Gastrocnemius medialis (tissue), 4 donors: Measurements from ENCODE around the gene WDFY4.

Source experiments
- POLR2A ChIP-seq, 2 donors: fragments of 450-650 bp; IDR thresholded peaks; one replicate each; pipeline ENCODE4 v1.6.1; 2017; ENCODE audit warnings: antibody characterized with exemption in 2 of 2, mild to moderate bottlenecking in 2 of 2, moderate library complexity in 2 of 2
- TF ChIP-seq, protein P1 (sequence below), 5 experiments: fragments of 450-650 bp in 3 of 5; fragments of 200-600 bp in 2 of 5; sonication (generic) in 2 of 5; IDR thresholded peaks in 4 of 5; conservative IDR thresholded peaks in 1 of 5; 1 replicate in 4 of 5; 2 replicates in 1 of 5; pipeline ENCODE4 v1.5.1; 2016 to 2019; ENCODE audit warnings: antibody characterized with exemption in 5 of 5, mild to moderate bottlenecking in 3 of 5, moderate library complexity in 3 of 5

DNA sequence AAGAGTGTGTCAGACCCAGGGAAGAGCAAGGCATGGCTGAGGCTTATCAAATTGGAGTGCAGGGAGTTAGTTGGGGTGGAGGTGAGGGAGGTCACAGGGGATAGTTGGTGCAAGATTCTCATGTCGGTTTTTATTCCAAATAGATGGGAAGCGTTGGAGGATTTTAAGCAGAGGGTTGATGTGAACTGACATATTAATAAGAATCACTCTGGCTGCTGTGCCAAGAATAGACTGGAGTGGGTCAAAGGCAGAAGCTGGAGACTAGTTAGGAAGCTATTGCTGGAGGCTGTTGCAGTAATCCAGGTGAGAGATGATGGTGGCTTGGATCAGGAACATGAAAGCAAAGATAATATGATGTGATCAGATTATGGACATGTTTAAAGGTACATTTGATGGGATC is 218.5 kb downstream of the WDFY4 start:
- TF ChIP-seq, protein P1, sequence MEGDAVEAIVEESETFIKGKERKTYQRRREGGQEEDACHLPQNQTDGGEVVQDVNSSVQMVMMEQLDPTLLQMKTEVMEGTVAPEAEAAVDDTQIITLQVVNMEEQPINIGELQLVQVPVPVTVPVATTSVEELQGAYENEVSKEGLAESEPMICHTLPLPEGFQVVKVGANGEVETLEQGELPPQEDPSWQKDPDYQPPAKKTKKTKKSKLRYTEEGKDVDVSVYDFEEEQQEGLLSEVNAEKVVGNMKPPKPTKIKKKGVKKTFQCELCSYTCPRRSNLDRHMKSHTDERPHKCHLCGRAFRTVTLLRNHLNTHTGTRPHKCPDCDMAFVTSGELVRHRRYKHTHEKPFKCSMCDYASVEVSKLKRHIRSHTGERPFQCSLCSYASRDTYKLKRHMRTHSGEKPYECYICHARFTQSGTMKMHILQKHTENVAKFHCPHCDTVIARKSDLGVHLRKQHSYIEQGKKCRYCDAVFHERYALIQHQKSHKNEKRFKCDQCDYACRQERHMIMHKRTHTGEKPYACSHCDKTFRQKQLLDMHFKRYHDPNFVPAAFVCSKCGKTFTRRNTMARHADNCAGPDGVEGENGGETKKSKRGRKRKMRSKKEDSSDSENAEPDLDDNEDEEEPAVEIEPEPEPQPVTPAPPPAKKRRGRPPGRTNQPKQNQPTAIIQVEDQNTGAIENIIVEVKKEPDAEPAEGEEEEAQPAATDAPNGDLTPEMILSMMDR (IDR thresholded peaks at IDR 0.05 in 4 of 5, conservative IDR thresholded peaks at IDR 0.05 in 1 of 5) = no peak
- no peak for TF ChIP-seq POLR2A (IDR thresholded peaks at IDR 0.05)
